NCI-H82 treated with DMSO at 0.1 percent for 48 hours (cell line): Measurements from ENCODE around the gene TGFB1.
"Not testable (repeated sequence)": the region's sequence is repeated elsewhere in the genome, so short reads cannot be mapped to it uniquely, and the experiment has no call there.

ENCODE experiments used
- DNase-seq: peaks from one replicate; lab custom pipeline; 2025; ENCODE audit not compliant: unreplicated experiment; lab: John Stamatoyannopoulos, UW

The TGFB1 gene

GRCh38 chr19:41346916-41347315, 6.8 kb downstream of the TGFB1 start:
- DNase-seq, result not testable (repeated sequence)

GRCh38 chr19:41344162-41344561, 9.6 kb downstream of the TGFB1 start:
- no peak for DNase-seq

- DNase-seq, result no peak
Observed at GRCh38 chr19:41341669-41342490, 11.8 kb downstream of the TGFB1 start.

- DNase-seq, result no peak
Observed at GRCh38 chr19:41339936-41340335, 13.8 kb downstream of the TGFB1 start.

- DNase-seq, result no peak
Observed at GRCh38 chr19:41335467-41335866, 18.3 kb downstream of the TGFB1 start.

GRCh38 chr19:41334793-41335192, 18.9 kb downstream of the TGFB1 start:
- DNase-seq, result no peak

GRCh38 chr19:41332468-41332867, 21.3 kb downstream of the TGFB1 start:
- DNase-seq, result no peak

- no peak for DNase-seq
Observed at GRCh38 chr19:41332000-41332399, 21.7 kb downstream of the TGFB1 start.

GRCh38 chr19:41330946-41331678, 22.6 kb downstream of the TGFB1 start:
- no peak for DNase-seq

GRCh38 chr19:41330481-41330880, 23.2 kb downstream of the TGFB1 start:
- no peak for DNase-seq

GRCh38 chr19:41328842-41329225, 24.9 kb downstream of the TGFB1 start:
- DNase-seq, result no peak

- no peak for DNase-seq
Observed at GRCh38 chr19:41328157-41328841, 25.4 kb downstream of the TGFB1 start.

- DNase-seq, result no peak
Observed at GRCh38 chr19:41327576-41328156, 26.1 kb downstream of the TGFB1 start.

- no peak for DNase-seq
Observed at GRCh38 chr19:41327076-41327575, 26.6 kb downstream of the TGFB1 start.

- DNase-seq, result no peak
Observed at GRCh38 chr19:41325947-41326706, 27.6 kb downstream of the TGFB1 start.

- DNase-seq, result no peak
Observed at GRCh38 chr19:41325640-41325946, 28.1 kb downstream of the TGFB1 start.

GRCh38 chr19:41324921-41325639, 28.6 kb downstream of the TGFB1 start:
- no peak for DNase-seq

GRCh38 chr19:41324231-41324702, 29.5 kb downstream of the TGFB1 start:
- no peak for DNase-seq

- DNase-seq, result no peak
Observed at GRCh38 chr19:41323430-41324125, 30.1 kb downstream of the TGFB1 start.
